Smooth muscle cell (in vitro differentiated cells): ENCODE results near the gene GDAP1L1. TPM values are rescaled to one million over a fixed set of nuclear protein-coding genes. Genes with fewer than 3 reads are reported as not detected.

Experiments used
- DNase-seq: peaks from one replicate; lab custom pipeline; 2025; ENCODE audit not compliant: unreplicated experiment; lab: John Stamatoyannopoulos, UW
- H2AFZ ChIP-seq: fragments of 200-600 bp; sonication (generic); 2 replicates; pipeline ENCODE4 v1.6.0; 2016; ENCODE audit warnings: antibody characterized with exemption, low read depth, mild to moderate bottlenecking
- H3F3A ChIP-seq: fragments of 200-600 bp; sonication (generic); 2 replicates; pipeline ENCODE4 v1.6.0; 2017; ENCODE audit warnings: antibody characterized with exemption, low read depth
- H3K27ac ChIP-seq: fragments of 200-600 bp; sonication (generic); 2 replicates; pipeline ENCODE4 v1.5.1; 2016; ENCODE audit warnings: low read depth, mild to moderate bottlenecking
- H3K27me3 ChIP-seq: fragments of 200-600 bp; sonication (generic); 2 replicates; pipeline ENCODE4 v1.6.1; 2016; ENCODE audit warnings: low read depth, mild to moderate bottlenecking
- H3K36me3 ChIP-seq: fragments of 200-600 bp; sonication (generic); 2 replicates; pipeline ENCODE4 v1.5.1; 2016; ENCODE audit warnings: low read depth
- H3K4me1 ChIP-seq: fragments of 200-600 bp; sonication (generic); 2 replicates; pipeline ENCODE4 v1.5.1; 2016; ENCODE audit warnings: low read depth
- H3K4me2 ChIP-seq: fragments of 200-600 bp; sonication (generic); 2 replicates; pipeline ENCODE4 v1.6.0; 2016; ENCODE audit warnings: mild to moderate bottlenecking
- H3K4me3 ChIP-seq: fragments of 200-600 bp; sonication (generic); 2 replicates; pipeline ENCODE4 v1.5.1; 2016; ENCODE audit warnings: mild to moderate bottlenecking
- H3K79me2 ChIP-seq: fragments of 200-600 bp; sonication (generic); 2 replicates; pipeline ENCODE4 v1.6.0; 2016; ENCODE audit warnings: low read depth, mild to moderate bottlenecking
- H3K9ac ChIP-seq: fragments of 200-600 bp; sonication (generic); 2 replicates; pipeline ENCODE4 v1.6.0; 2016; ENCODE audit warnings: low read depth
- H3K9me3 ChIP-seq: fragments of 200-600 bp; sonication (generic); replicated peaks from 2 replicates; pipeline ENCODE4 v1.5.1; 2016; ENCODE audit warnings: low read depth
- H4K20me1 ChIP-seq: fragments of 200-600 bp; sonication (generic); 2 replicates; pipeline ENCODE4 v1.6.0; 2016; ENCODE audit warnings: low read depth
- WGBS: methylation state at CpG from one replicate; pipeline ENCODE4 v1.1.7; 2016; ENCODE audit warnings: low lambda C conversion rate; 5-methylcytosine and 5-hydroxymethylcytosine counted together
- polyA plus RNA-seq: library from polyadenylated mRNA; unstranded; fragments of >200 nt; fragmentation: Nextera tagmentation; extraction: Ambion mirVana; gene quantifications from 2 replicates; pipeline ENCODE4 v1.2.1, GENCODE V29; 2016
- total RNA-seq: library from RNA; depleted of rRNA; stranded (reverse); fragments of >200 nt; gene quantifications from 2 replicates; pipeline ENCODE4 v1.2.3, GENCODE V29; 2014
- TF ChIP-seq, protein P1 (sequence below): fragments of 200-600 bp; sonication (generic); IDR thresholded peaks from 2 replicates; pipeline ENCODE4 v1.5.1; 2017; ENCODE audit warnings: borderline replicate concordance, mild to moderate bottlenecking, antibody characterized with exemption; ENCODE audit not compliant: insufficient read depth, poor library complexity, severe bottlenecking

GDAP1L1 gene
- total and polyA plus RNA-seq, 2 experiments from 2014 or later: not detected

DNA sequence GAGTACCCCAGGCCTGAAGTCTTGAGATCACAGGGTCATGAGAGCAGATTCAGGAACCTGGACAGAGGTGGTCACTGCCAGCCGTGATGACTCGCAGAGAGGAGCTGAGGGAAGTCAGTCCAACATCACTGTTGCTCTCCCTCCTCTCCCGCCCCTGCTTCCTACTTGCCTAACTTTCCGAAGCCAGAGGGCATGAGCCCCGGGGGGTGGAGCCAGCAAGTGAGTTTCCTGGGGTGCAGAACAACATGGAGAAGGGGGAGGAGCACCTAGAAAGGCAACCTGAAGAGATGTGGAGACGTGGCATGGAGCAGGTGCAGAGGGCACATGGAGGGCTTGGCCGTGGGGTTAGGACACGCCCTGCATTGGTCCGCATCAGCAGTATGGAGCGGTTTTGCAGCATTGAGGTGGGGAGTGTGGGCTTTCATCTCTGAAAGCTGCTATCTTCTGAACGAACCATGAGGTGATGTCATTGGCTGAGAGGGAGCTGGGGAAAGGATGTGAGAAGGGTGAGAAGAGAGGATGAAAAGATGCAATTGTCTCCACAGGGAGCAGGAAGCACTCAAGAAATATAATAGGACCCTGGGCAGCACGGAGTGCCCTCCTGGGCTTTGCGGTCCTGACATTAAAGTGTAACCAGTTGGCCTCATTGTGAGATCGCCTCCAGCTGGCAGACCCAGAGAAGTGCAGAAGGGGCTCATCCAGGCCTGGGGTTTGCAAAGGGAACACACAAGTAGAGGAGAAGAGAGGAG lies 25.0 kb downstream of the GDAP1L1 start:
- Histone ChIP-seq H3K36me3 (no peaks in the 10 kb centered on the region), H3K79me2 (no peaks in the 10 kb centered on the region), H3K4me3 (no peak overlapping the region), H3F3A (no peaks in the 10 kb centered on the region), H3K9ac (no peak overlapping the region), H3K27ac (no peak overlapping the region), H3K27me3 (no peaks in the 10 kb centered on the region), H3K9me3 (no peaks in the 10 kb centered on the region), H2AFZ (no peak overlapping the region), H3K4me2 (no peak overlapping the region), H3K4me1 (no peaks in the 10 kb centered on the region), H4K20me1 (no peaks in the 10 kb centered on the region)
- DNase-seq: no peak
- TF ChIP-seq, protein P1, sequence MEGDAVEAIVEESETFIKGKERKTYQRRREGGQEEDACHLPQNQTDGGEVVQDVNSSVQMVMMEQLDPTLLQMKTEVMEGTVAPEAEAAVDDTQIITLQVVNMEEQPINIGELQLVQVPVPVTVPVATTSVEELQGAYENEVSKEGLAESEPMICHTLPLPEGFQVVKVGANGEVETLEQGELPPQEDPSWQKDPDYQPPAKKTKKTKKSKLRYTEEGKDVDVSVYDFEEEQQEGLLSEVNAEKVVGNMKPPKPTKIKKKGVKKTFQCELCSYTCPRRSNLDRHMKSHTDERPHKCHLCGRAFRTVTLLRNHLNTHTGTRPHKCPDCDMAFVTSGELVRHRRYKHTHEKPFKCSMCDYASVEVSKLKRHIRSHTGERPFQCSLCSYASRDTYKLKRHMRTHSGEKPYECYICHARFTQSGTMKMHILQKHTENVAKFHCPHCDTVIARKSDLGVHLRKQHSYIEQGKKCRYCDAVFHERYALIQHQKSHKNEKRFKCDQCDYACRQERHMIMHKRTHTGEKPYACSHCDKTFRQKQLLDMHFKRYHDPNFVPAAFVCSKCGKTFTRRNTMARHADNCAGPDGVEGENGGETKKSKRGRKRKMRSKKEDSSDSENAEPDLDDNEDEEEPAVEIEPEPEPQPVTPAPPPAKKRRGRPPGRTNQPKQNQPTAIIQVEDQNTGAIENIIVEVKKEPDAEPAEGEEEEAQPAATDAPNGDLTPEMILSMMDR: no peak
- 61% methylated on average over 14 of the region's 14 CpGs for WGBS

DNA sequence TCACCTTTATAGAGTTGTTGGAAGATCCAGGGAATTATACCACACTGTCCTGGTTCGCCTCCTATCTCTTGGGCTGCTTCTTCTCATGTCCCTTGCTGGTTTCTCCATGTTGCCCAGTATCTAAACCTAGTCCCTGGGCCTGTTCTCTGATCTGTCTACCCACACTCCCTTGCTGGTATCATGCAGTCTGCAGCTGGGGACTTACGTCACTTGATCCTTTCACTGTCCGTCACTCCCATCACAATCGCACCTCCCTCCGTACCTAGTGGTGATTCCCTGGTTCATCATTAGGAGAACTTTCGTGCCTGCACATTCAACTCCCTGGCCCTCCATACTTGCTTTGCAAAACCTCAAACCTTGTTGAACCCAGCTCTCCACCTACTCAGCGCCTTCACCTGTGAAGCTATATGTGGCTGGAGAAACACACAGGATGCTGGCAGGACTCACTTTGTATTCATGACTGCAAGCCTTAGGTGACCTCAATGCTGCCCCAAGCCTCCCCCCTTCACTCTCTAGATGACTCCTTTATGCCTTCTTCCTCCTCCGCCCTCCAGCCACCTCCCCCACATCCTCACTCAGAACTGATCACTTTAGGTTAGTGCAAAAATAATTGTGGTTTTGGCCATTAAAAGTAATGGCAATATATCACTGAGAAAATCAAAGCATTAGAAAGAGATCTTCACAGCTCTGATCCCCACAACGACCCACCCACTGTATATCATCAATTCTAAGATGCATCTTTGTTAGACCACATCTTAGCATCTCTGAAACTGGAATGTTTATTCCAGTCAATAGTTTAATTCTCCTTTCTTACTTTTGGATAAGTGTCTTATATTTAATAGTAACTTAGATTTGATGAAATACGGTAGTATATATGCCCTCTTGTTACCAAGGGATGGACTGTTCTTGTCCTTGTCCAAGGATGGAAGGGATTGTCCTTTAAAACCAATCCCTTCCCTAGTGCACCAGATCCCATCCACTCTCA lies 26.4 kb downstream of the GDAP1L1 start:
- Histone ChIP-seq H3K27me3 (no peaks in the 10 kb centered on the region), H3K9ac (no peak overlapping the region), H3K9me3 (no peaks in the 10 kb centered on the region), H3F3A (no peaks in the 10 kb centered on the region), H3K4me1 (no peaks in the 10 kb centered on the region), H3K4me2 (no peak overlapping the region), H3K36me3 (no peaks in the 10 kb centered on the region), H2AFZ (no peak overlapping the region), H3K4me3 (no peak overlapping the region), H3K79me2 (no peaks in the 10 kb centered on the region), H3K27ac (no peak overlapping the region), H4K20me1 (no peaks in the 10 kb centered on the region)
- TF ChIP-seq, protein P1: no peak
- DNase-seq: no peak
- WGBS: 91% methylated on average over 10 of the region's 10 CpGs

DNA sequence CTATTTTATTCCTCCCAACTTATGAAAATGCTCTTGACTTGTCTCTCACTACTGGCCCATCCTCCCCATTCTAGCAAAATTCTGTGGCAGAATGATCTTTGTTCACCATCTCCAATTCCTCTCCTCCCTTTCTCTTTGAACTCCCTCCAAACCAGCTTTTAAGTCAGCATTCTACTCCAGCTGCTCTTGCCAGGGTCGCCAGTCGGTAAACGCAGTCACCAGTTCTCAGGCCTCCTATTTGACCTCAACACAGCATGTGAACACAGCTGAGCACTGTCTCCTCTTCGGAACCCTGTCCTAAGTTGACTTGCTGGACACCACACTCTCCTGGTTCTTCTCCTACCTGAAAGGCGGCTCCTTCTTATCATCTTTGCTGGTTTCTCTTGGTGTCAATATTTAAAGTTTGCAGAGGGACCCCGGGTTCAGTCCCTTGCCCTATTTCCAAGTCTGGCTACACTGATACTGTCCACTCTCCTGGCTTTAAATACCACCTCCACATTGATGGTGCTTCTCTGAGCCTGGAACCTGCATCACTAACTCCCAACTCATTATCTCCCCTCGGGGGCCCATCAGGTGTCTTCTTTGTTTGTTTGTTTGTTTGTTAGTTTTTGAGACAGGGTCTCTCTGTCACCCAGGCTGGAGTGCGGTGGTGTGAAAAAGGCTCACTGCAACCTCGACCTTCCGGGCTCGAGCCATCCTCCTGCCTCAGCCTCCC lies 27.4 kb downstream of the GDAP1L1 start:
- 93% methylated on average over 11 of the region's 11 CpGs for WGBS
- TF ChIP-seq, protein P1: no peak

More for the DNA sequence above, 27.4 kb downstream of the GDAP1L1 start:
- Histone ChIP-seq H3K9me3 (no peaks in the 10 kb centered on the region), H3K27ac (no peak overlapping the region), H4K20me1 (no peaks in the 10 kb centered on the region), H3K79me2 (no peaks in the 10 kb centered on the region), H3K27me3 (no peaks in the 10 kb centered on the region), H3K36me3 (no peaks in the 10 kb centered on the region), H3K4me1 (no peaks in the 10 kb centered on the region), H3K4me2 (no peak overlapping the region), H3K9ac (no peak overlapping the region), H2AFZ (no peak overlapping the region), H3K4me3 (no peak overlapping the region), H3F3A (no peaks in the 10 kb centered on the region)
- DNase-seq: no peak
